NCI-H2107 treated with DMSO at 0.1 percent for 48 hours (cell line): ENCODE data around the gene RAB35.

Source experiments
- DNase-seq: peaks from one replicate; lab custom pipeline; 2025; ENCODE audit not compliant: unreplicated experiment; lab: John Stamatoyannopoulos, UW

Gene RAB35

GRCh38 chr12:120134307-120134980 is 17.9 kb upstream of the RAB35 start:
- no peak for DNase-seq

GRCh38 chr12:120132863-120133385 is 16.4 kb upstream of the RAB35 start:
- no peak for DNase-seq

GRCh38 chr12:120132054-120132836 is 15.7 kb upstream of the RAB35 start:
- no peak for DNase-seq

GRCh38 chr12:120131116-120131515 is 14.6 kb upstream of the RAB35 start:
- DNase-seq = no peak

GRCh38 chr12:120130011-120130410 is 13.5 kb upstream of the RAB35 start:
- no peak for DNase-seq

- DNase-seq = no peak
These were observed 10.1 kb upstream of the RAB35 start for GRCh38 chr12:120126635-120127005.

GRCh38 chr12:120125792-120126634 is 9.5 kb upstream of the RAB35 start:
- no peak for DNase-seq

- DNase-seq = no peak
These were observed 8.5 kb upstream of the RAB35 start for GRCh38 chr12:120125029-120125428.

- peak; percentile 21 for DNase-seq
These were observed 5.3 kb upstream of the RAB35 start for GRCh38 chr12:120121766-120122293.

GRCh38 chr12:120121343-120121742 is 4.8 kb upstream of the RAB35 start:
- DNase-seq = no peak

- no peak for DNase-seq
These were observed 2.9 kb upstream of the RAB35 start for GRCh38 chr12:120119271-120119973.

GRCh38 chr12:120118321-120119061 is 1.9 kb upstream of the RAB35 start:
- DNase-seq = no peak

- DNase-seq = no peak
These were observed 1.4 kb upstream of the RAB35 start for GRCh38 chr12:120117961-120118320.

GRCh38 chr12:120116792-120117651 is 469 bp upstream of the RAB35 start:
- DNase-seq = peak; percentile 89

GRCh38 chr12:120115692-120116440 is 687 bp downstream of the RAB35 start:
- no peak for DNase-seq

- no peak for DNase-seq
These were observed 1.5 kb downstream of the RAB35 start for GRCh38 chr12:120115066-120115465.

- no peak for DNase-seq
These were observed 5.7 kb downstream of the RAB35 start for GRCh38 chr12:120110550-120111501.
